Suppressor macrophage treated with lipopolysaccharide for 4 hours (primary cell): ENCODE results near the gene TELO2.
"Not testable (repeated sequence)": the region's sequence is repeated elsewhere in the genome, so short reads cannot be mapped to it uniquely, and the experiment has no call there.

ENCODE experiments used
- DNase-seq: peaks from one replicate; pipeline ENCODE4 v3.0.0-alpha.2; 2020

TELO2 gene

DNA sequence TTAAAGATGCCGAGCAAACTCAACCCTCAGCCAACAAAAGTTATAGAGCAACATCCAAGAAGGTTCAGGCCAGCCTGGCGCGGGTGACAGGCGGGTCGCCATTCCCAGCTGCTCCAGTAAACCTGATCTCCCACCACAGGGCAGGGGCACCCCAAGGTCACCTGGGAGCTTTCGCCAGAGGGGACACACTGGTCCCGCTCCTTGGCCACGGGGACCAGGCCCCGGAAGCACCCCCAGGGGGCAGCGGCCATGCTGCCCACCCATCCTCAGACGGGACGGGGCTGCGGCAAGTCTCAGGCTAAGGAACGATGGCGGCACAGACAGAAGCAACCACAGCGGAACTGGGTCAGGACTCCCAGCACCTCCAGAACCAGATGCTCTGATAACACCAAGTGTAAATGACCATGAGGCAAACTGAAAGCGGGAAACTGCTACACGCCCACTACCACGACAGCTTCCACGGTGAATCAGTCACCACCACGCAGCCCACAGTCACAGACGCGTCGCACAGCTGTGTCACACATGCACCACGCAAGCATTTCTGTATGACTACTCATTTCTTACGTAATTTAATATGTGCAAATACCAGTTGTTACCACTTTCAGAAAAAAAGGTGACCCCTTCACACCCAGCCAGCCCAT lies 34.7 kb upstream of the TELO2 start:
- DNase-seq, result peak; percentile 67

- no peak for DNase-seq
Measured at GRCh38 chr16:1458977-1459341, 34.2 kb upstream of the TELO2 start.

- no peak for DNase-seq
Measured at GRCh38 chr16:1459967-1460366, 33.2 kb upstream of the TELO2 start.

DNA sequence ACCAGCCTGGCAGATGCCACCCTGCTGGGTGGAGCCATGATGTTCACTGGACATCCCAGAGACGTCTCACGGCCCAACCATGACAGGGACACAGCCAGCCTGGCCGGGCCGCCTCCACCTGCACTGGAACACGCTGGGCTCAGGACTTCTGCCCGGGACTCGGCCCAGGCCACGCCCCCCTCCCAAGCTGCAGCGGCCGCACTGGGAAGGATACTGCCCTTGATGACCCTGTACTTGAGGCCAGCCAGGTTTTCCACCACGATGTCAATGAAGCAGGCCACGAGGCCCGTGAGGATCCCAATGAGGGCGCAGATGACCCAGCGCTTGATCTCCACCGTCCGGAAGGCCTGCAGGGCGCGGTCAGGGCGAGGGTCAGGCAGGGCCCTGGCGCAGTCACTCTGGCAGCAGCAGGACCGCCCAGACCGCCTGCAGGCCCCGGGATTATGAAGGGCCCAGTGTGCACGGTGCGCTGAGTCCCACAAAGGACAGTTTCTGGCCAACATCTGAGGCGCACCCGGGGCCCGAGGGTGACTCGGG lies 32.5 kb upstream of the TELO2 start:
- DNase-seq, result no peak

GRCh38 chr16:1461146-1461545 lies 32.0 kb upstream of the TELO2 start:
- DNase-seq, result no peak

DNA sequence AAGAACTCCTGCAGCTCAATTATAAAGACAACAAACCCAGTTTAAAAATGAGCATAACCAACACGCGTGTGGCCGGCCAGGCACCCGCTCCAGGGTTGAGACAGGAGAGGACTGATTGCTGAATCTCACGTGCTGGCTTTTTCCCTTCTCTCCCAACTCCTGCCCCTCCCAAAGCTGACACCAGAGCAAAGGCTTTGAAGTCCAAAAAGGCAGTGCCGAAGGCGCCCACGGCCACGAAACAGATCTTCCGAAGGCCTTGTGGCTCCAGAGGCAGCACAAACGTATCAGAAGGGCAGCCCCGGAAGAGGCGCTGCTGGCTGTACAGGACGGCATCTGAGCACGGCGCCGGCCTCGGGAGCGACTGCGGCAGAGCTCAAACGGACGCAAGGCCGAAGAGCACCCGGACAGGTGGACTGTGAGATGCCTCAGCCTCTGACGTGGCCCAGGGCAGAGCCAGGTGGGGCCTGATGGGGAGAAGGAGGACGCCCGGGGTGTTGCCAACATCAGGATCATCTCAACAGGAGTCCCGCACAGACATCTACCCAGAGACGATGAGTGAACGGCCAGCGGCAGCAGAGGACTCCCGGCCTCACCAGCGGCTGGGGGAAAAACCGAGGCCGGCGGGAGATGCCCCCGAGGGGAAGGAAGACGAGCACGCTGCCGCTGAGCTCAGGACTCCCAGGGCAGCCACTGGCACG lies 28.8 kb upstream of the TELO2 start:
- DNase-seq, result no peak

GRCh38 chr16:1464894-1465566 lies 28.1 kb upstream of the TELO2 start:
- DNase-seq, result no peak

DNA sequence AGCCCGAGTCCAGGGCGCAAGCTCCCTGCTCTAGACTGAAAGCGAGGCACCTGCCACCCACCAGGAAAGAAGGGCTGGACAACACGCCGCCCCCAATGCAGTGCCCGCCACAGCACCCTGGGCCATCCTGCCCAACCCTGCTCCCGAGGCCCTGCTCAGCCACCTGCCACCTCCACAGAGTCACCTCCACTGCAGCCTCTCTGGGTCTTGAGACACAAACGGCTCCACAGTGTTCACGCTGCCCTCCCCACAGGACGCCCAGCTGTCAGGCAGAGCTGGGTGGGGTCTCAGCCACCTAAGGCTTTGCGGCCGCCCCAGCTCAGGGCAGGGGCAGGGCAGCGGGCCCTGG lies 27.6 kb upstream of the TELO2 start:
- no peak for DNase-seq

DNA sequence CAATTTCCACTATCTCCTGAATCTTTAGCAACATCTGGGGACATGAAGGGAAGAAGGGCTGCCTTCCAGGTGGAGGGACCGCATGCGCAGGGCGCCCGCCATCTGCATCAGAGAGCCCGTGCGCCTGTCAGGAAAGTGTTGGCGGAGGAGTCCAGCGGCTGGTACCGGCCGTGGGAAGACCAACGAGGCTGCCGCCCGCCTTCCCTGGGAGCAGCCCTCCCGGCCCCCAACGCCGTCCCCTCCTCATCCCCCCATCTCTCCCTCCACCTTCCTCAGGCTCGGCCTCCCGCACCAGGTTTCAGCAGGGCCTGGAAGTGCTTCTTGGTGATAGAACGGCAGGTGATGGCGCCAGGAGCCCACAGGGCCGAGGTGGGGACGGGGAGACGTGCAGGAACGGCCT lies 27.1 kb upstream of the TELO2 start:
- DNase-seq, result no peak

DNA sequence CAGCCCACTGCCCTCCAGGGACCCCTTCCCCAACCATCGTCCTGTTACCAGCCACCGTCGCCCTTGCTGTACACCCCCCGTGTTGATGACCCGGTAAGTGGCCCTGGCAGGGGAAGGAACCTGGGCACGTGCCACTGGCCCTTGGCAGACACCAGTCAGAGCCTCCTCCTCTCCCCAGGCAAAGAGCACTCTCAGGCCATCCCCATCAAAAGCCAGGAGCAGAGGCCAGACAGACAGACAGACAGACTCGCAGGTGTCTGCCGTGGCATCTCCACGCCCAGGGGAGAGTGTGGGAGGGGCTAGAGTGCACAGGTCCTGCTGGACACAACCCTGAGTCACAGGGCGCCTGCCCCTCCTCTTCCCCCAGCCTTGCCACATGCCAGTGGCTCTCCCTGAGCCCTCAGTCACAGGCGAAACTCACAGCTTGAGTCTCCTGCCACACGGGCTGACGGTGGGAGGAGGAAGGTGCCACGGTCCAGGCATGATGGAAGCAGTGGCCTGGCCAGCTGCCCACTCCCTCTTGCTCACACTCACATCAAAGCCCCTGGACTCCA lies 26.1 kb upstream of the TELO2 start:
- DNase-seq, result no peak

DNA sequence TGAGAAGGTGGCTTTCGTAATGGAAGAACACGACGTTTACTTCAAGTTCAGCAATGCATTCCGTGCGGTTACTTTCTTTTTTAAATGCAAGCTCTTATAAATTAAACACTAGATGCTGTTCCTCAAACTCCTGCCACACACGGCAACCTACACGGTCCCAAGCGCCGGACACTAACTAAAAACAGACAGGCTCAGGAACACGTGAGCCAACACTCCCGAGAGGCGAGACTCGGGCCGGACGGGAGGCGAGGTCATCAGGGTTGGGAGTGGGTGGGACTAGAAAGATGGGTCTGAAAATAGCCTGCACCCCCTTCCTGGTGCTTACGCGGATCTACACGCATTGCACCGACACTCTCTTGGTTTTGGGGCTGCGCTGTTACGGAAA lies 24.7 kb upstream of the TELO2 start:
- DNase-seq, result peak; percentile 37

GRCh38 chr16:1469141-1469540 lies 24.0 kb upstream of the TELO2 start:
- not testable (repeated sequence) for DNase-seq

DNA sequence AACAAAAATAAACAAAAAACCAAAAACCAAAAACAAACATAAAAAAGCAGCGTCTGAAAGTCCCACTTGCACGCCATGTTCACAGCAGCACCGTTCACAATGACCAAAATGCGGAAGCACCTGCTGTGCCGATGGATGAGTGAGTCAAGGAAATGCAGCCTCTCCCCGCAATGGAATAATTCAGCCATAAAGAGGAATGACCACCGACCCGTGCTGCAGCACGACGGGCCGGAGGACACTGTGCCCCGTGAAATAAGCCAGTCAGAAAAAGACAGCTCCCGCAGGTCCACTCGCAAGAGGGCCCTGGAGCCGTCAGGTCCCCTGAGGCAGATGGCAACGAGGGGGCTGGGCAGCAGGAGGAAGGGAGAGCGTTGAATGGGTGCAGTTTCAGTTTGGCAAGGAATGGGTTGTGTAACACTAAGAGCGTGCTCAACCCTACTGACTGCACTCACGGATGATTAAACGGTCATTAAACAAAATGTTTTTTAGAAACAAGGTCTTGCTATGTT lies 23.4 kb upstream of the TELO2 start:
- DNase-seq, result peak; percentile 87

DNA sequence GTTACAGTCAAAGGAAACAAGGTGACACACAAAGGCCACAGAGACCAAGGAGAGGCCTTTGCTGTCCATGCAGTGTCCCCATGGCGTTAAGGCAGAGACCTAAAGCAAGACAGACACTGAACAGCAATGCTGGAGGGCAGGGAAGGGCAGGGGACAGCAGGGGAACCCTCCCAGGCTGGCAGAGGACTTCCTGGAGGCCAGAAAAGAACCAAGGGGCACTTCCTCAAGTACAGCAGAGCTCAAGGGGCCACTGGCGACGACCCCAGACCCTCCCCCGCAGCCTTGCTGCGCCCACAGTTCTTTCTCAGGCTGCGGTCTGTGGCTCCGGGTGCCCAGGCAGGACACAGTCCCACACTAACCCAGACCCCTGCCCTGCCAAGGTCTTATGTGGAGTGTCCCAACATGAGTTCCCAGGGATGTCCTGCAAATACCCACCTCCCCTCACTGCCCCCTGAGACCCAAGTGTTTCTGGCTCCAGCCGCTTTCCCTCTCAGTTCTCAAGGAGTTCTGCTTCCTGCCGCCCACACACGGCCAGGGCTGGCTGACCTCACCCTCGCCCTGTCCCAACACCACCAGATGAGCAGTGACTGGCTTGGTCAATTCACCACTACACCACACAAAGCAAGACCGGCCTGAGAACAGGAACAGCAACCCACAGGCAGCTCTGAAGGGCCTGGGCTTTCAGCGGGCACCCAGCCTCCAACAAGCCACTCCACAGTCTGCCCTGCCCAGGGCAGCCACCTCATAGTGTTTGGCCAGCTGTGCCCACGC lies 22.5 kb upstream of the TELO2 start:
- DNase-seq, result peak; percentile 97

DNA sequence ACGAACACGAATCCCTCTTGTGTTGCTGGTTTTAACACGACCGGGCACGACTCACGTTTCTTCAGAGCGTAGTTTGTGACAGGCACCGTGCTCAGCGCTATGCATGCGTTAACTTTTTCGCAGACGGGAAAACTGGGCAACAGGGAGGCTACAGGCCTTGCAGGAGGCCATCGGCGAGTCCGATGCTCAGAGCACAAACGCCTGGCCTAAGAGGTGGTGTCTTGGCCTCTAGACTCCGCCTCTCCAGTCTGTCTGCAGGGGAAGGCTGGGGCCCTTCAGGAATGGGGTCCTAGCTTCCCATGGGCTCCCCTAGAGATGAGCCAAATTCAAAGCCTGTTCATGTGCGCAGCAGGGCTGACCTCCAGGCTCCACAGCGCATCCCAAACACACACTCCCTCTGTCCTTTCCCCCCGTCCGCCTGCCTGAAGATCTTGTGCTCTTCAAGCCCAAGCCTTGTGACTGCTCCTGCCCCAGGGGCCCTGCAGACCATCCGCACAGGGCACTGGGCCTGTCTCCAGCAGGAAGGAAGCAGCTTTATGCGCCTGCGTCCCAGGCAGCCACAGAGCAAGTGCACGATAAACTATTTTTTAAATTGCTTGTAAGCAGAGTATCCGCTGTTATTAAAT lies 21.5 kb upstream of the TELO2 start:
- DNase-seq, result peak; percentile 24

- no peak for DNase-seq
Measured at GRCh38 chr16:1472974-1473373, 20.2 kb upstream of the TELO2 start.

- peak; percentile 9 for DNase-seq
Measured at GRCh38 chr16:1474082-1474795, 18.9 kb upstream of the TELO2 start.

DNA sequence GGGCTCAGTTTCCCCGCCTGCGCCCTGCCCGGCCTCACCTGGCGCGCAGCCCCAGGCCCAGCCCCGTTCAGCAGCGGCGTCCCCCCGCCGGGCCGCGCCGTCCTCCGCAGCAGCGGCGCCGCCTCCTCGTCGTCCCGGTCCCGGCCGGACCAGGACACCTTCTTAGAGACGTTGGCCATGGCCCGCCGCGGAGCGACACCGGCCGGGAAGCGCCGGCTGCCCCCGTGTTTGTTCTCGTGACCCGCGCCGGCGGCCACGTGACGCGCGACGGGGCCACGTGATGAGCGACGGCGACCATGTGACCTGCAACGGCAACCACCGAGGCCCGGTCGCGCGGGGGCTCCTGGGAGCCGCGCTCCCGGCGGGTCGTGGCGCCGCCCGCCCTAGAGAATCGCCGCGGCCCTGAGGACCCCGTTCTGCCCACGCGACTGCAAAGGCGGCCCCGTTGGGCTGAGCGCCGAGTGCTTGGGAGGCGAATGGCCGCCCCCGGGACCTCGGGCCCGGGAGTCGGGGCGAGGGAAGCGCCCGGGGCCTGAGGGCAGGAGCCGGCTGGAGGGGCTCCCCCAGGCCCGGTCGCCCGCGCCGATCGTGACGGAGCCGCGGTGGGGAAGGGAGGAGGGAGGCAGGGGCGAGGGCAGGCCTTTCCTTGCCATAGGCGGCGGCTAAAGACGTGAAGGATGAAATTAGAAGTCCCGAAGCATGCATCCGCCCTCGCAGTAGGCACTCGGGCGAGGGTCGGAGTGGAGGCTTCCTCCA lies 18.2 kb upstream of the TELO2 start, which contains the start of gene CLCN7:
TSS of gene CLCN7 (minus strand) at position 233 of the 756 bp plus-strand sequence. CDS start at position 179, 54 bp downstream.
- peak; percentile 93 for DNase-seq

- DNase-seq, result no peak
Measured at GRCh38 chr16:1475552-1476114, 17.5 kb upstream of the TELO2 start.

- no peak for DNase-seq
Measured at GRCh38 chr16:1477033-1477432, 16.1 kb upstream of the TELO2 start.
